ENCODE data around the gene MAP4. TPM values are rescaled to one million over a fixed set of nuclear protein-coding genes. Genes with fewer than 3 reads are reported as not detected.

Gene MAP4
- total and polyA plus RNA-seq, 2 of the 13 experiments (the other 11 are each of a cell fraction or from before 2014, with no cell fraction given): 33.1 to 38.7 TPM

GRCh38 chr3:47802734-47803479 lies 213.3 kb downstream of the MAP4 start, which contains the start of gene DHX30 (continued):
- TF ChIP-seq ZNF407 (CRISPR knock-in tag; IDR thresholded peaks at IDR 0.05; ENCODE audit: not compliant biosample characterization) (no peak), ZNF530 (CRISPR knock-in tag; IDR thresholded peaks at IDR 0.05; ENCODE audit: low read depth) (no peak), SOX6 (IDR thresholded peaks at IDR 0.05) (no peak), SOX6 (CRISPR knock-in tag; IDR thresholded peaks at IDR 0.05) (no peak), KLF9 (CRISPR knock-in tag; IDR thresholded peaks at IDR 0.05; ENCODE audit: low read depth) (no peak), TOE1 (CRISPR knock-in tag; IDR thresholded peaks at IDR 0.05) (no peak), NFYC (CRISPR knock-in tag; IDR thresholded peaks at IDR 0.05) (peak; percentile 47)
- TF ChIP-seq, protein P1, sequence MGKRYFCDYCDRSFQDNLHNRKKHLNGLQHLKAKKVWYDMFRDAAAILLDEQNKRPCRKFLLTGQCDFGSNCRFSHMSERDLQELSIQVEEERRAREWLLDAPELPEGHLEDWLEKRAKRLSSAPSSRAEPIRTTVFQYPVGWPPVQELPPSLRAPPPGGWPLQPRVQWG (CRISPR knock-in tag; IDR thresholded peaks at IDR 0.05; ENCODE audit: borderline replicate concordance, low read depth): no peak
- TF ChIP-seq, protein P2, sequence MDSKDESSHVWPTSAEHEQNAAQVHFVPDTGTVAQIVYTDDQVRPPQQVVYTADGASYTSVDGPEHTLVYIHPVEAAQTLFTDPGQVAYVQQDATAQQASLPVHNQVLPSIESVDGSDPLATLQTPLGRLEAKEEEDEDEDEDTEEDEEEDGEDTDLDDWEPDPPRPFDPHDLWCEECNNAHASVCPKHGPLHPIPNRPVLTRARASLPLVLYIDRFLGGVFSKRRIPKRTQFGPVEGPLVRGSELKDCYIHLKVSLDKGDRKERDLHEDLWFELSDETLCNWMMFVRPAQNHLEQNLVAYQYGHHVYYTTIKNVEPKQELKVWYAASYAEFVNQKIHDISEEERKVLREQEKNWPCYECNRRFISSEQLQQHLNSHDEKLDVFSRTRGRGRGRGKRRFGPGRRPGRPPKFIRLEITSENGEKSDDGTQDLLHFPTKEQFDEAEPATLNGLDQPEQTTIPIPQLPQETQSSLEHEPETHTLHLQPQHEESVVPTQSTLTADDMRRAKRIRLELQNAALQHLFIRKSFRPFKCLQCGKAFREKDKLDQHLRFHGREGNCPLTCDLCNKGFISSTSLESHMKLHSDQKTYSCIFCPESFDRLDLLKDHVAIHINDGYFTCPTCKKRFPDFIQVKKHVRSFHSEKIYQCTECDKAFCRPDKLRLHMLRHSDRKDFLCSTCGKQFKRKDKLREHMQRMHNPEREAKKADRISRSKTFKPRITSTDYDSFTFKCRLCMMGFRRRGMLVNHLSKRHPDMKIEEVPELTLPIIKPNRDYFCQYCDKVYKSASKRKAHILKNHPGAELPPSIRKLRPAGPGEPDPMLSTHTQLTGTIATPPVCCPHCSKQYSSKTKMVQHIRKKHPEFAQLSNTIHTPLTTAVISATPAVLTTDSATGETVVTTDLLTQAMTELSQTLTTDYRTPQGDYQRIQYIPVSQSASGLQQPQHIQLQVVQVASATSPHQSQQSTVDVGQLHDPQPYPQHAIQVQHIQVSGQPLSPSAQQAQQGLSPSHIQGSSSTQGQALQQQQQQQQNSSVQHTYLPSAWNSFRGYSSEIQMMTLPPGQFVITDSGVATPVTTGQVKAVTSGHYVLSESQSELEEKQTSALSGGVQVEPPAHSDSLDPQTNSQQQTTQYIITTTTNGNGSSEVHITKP (CRISPR knock-in tag; IDR thresholded peaks at IDR 0.05; ENCODE audit: low read depth): no peak
- TF ChIP-seq, protein P3, sequence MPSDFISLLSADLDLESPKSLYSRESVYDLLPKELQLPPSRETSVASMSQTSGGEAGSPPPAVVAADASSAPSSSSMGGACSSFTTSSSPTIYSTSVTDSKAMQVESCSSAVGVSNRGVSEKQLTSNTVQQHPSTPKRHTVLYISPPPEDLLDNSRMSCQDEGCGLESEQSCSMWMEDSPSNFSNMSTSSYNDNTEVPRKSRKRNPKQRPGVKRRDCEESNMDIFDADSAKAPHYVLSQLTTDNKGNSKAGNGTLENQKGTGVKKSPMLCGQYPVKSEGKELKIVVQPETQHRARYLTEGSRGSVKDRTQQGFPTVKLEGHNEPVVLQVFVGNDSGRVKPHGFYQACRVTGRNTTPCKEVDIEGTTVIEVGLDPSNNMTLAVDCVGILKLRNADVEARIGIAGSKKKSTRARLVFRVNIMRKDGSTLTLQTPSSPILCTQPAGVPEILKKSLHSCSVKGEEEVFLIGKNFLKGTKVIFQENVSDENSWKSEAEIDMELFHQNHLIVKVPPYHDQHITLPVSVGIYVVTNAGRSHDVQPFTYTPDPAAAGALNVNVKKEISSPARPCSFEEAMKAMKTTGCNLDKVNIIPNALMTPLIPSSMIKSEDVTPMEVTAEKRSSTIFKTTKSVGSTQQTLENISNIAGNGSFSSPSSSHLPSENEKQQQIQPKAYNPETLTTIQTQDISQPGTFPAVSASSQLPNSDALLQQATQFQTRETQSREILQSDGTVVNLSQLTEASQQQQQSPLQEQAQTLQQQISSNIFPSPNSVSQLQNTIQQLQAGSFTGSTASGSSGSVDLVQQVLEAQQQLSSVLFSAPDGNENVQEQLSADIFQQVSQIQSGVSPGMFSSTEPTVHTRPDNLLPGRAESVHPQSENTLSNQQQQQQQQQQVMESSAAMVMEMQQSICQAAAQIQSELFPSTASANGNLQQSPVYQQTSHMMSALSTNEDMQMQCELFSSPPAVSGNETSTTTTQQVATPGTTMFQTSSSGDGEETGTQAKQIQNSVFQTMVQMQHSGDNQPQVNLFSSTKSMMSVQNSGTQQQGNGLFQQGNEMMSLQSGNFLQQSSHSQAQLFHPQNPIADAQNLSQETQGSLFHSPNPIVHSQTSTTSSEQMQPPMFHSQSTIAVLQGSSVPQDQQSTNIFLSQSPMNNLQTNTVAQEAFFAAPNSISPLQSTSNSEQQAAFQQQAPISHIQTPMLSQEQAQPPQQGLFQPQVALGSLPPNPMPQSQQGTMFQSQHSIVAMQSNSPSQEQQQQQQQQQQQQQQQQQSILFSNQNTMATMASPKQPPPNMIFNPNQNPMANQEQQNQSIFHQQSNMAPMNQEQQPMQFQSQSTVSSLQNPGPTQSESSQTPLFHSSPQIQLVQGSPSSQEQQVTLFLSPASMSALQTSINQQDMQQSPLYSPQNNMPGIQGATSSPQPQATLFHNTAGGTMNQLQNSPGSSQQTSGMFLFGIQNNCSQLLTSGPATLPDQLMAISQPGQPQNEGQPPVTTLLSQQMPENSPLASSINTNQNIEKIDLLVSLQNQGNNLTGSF (CRISPR knock-in tag; IDR thresholded peaks at IDR 0.05): 0 out of 2 replicates have a peak, but pooled peaks have one; percentile 40
